ENCODE results near the gene IHH. TPM values are rescaled to one million over a fixed set of nuclear protein-coding genes. Genes with fewer than 3 reads are reported as not detected.

Gene IHH
- total RNA-seq, 1 experiment from 2014 or later = not detected

GRCh38 chr2:219078126-219078525, 17.4 kb upstream of the IHH start:
- no peak overlapping the region for H3K4me2 ChIP-seq (ENCODE audit: insufficient read depth, insufficient read length, low read length)
- no peaks in the 10 kb centered on the region for H3K9me3 Mint-ChIP-seq
- no peaks in the 10 kb centered on the region for H3K27me3 ChIP-seq (ENCODE audit: insufficient read depth, low read length)
- H3K79me2 ChIP-seq (ENCODE audit: insufficient read depth, low read length) = no peaks in the 10 kb centered on the region
- no peaks in the 10 kb centered on the region for H3K4me1 ChIP-seq (ENCODE audit: insufficient read depth, low read length)
- H3K14ac ChIP-seq (ENCODE audit: insufficient read depth, low read length) = no peak overlapping the region
- H2AK5ac ChIP-seq (ENCODE audit: insufficient read length, low read length) = no peak overlapping the region
- H2BK5ac ChIP-seq (ENCODE audit: insufficient read length, low read length) = no peak overlapping the region
- no peaks in the 10 kb centered on the region for H3K9me3 ChIP-seq (ENCODE audit: control insufficient read depth, low read depth, low read length)
- no peak overlapping the region for H2BK15ac ChIP-seq (ENCODE audit: low read depth, low read length)
- H3K23me2 ChIP-seq (ENCODE audit: insufficient read length, low read depth, low read length, poor library complexity, severe bottlenecking) = no peaks in the 10 kb centered on the region
- no peak overlapping the region for H2BK12ac ChIP-seq (ENCODE audit: insufficient read length, low read depth, low read length)
- no peak for DNase-seq
- H4K5ac ChIP-seq (ENCODE audit: insufficient read length, low read depth, low read length) = no peak overlapping the region
- H4K91ac ChIP-seq (ENCODE audit: insufficient read length, low read depth, low read length) = no peak overlapping the region
- no peak overlapping the region for H2BK120ac ChIP-seq (ENCODE audit: low read depth, low read length, poor library complexity, severe bottlenecking)
- H3K36me3 Mint-ChIP-seq (ENCODE audit: insufficient read depth in 1 of 3, low read depth in 3 of 3) = peaks cover 0 to 18% (median 0%) of the 10 kb centered on the region in 3 experiments; a peak in 3 of 7 replicates
- H3K27me3 Mint-ChIP-seq (ENCODE audit: low read depth) = peaks cover 13% of the 10 kb centered on the region
- no peak overlapping the region for H3K27ac ChIP-seq (ENCODE audit: insufficient read length, low read depth, low read length)
- H3K4me3 Mint-ChIP-seq = no peak overlapping the region
- no peaks in the 10 kb centered on the region for H4K20me1 ChIP-seq (ENCODE audit: control insufficient read depth, insufficient read depth, insufficient read length)
- no peak overlapping the region for H3K27ac Mint-ChIP-seq
- no peaks in the 10 kb centered on the region for H3K79me1 ChIP-seq (ENCODE audit: insufficient read depth, low read depth, low read length, poor library complexity, severe bottlenecking)
- no peak overlapping the region for H4K8ac ChIP-seq (replicated peaks; ENCODE audit: insufficient read length, low read depth, low read length)
- no peak overlapping the region for H3K56ac ChIP-seq (ENCODE audit: insufficient read length, low read depth, low read length)
- H2BK20ac ChIP-seq (ENCODE audit: low read depth, low read length, poor library complexity, severe bottlenecking) = no peak overlapping the region
- H3K18ac ChIP-seq (ENCODE audit: insufficient read length, low read depth, low read length) = no peak overlapping the region
- no peak overlapping the region for H2AFZ ChIP-seq (ENCODE audit: low read length)
- no peak overlapping the region for H3K23ac ChIP-seq (ENCODE audit: insufficient read length, low read depth, low read length)
- TF ChIP-seq CTCF (conservative IDR thresholded peaks at IDR 0.05) = peak; percentile 46
- H3K4me1 Mint-ChIP-seq = peaks cover 11 to 16% of the 10 kb centered on the region in 2 experiments
- no peak overlapping the region for H3T11ph ChIP-seq (ENCODE audit: low read length)
- no peak overlapping the region for H3K9ac ChIP-seq (ENCODE audit: extremely low read depth, insufficient read length, low read length)
- no CpG with 5 or more reads among the region's 3 CpGs for WGBS (ENCODE audit: extremely low coverage, insufficient read length, low lambda C conversion rate)
- H3K4ac ChIP-seq (ENCODE audit: low read depth, low read length) = no peak overlapping the region
